Hematopoietic multipotent progenitor cell treated with erythropoietin and hydrocortisone succinate and interleukin-3 and kit ligand, for 4 days (in vitro differentiated cells): ENCODE data around the gene GRIFIN.

Experiments used
- DNase-seq: peaks from one replicate; pipeline ENCODE4 v3.0.0-alpha.2; 2015

The GRIFIN gene

DNA sequence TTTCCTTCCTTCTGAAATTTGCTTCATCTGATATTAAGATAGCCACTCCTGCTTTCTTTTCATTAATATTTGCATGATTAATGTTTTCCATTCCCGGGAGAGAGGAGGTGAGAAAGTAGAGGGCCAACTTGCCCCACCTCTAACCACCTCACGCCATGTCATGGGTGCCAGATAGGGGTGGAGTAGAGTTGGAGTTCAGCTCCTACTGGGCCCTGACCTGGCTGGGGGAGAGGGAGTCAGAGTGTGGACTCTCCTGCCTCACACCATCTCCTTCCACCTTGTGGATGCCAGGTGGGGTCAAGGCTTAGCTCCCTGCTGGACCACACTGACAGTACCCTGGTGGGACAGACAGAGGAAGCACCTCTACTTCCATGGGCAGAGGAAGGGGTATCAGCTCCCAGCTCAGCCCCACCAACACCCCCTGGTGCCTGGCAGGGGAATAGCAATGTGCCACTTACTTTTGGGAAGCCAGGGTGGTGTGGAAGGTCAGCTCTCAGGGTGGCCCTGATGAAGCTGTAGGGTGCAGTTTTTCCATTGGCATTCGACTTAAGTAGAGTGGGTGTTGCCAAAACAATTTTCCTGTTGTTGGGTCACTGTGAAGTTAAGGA is 44.8 kb downstream of the GRIFIN start:
- peak; percentile 70 for DNase-seq

DNA sequence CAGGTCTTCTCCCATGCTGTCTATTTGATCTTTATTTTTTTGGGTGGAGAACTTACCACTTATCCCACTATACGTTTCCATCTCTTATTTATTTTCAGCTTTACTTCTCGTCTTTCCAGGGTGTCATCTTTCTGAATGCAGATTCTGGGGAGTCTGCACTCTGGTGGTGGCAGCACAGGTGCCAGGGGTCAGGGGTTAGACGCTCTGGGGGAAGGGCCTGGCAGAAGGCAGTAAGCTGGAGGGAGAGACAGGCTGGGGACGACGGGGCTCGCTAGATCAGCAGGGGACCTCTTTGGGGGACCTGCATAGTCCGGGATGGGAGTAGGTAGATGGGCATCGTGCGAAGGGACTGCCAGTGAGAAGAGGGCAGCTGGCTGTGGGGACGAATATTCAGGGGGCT is 50.4 kb downstream of the GRIFIN start:
- DNase-seq, result no peak
